ENCODE results near the gene ACTRT1.

GRCh38 chrX:128019218-128019617 is 33.0 kb downstream of the ACTRT1 start:
- TF ChIP-seq EZH2phosphoT487 (IDR thresholded peaks at IDR 0.05; ENCODE audit: borderline replicate concordance): no peak
- TF ChIP-seq, protein P1, sequence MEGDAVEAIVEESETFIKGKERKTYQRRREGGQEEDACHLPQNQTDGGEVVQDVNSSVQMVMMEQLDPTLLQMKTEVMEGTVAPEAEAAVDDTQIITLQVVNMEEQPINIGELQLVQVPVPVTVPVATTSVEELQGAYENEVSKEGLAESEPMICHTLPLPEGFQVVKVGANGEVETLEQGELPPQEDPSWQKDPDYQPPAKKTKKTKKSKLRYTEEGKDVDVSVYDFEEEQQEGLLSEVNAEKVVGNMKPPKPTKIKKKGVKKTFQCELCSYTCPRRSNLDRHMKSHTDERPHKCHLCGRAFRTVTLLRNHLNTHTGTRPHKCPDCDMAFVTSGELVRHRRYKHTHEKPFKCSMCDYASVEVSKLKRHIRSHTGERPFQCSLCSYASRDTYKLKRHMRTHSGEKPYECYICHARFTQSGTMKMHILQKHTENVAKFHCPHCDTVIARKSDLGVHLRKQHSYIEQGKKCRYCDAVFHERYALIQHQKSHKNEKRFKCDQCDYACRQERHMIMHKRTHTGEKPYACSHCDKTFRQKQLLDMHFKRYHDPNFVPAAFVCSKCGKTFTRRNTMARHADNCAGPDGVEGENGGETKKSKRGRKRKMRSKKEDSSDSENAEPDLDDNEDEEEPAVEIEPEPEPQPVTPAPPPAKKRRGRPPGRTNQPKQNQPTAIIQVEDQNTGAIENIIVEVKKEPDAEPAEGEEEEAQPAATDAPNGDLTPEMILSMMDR (conservative IDR thresholded peaks at IDR 0.05; ENCODE audit: low read length): no peak

Measured in Loucy (cell line).